ENCODE data around the gene CPA3.

Gene CPA3, protein sequence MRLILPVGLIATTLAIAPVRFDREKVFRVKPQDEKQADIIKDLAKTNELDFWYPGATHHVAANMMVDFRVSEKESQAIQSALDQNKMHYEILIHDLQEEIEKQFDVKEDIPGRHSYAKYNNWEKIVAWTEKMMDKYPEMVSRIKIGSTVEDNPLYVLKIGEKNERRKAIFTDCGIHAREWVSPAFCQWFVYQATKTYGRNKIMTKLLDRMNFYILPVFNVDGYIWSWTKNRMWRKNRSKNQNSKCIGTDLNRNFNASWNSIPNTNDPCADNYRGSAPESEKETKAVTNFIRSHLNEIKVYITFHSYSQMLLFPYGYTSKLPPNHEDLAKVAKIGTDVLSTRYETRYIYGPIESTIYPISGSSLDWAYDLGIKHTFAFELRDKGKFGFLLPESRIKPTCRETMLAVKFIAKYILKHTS

GRCh38 chr3:148865049-148865448 is at the start of gene CPA3:
CPA3 (plus strand) TSS chr3:148865296; CDS start chr3:148865308, 12 bp downstream.
- no peak for TF ChIP-seq CTCF (IDR thresholded peaks at IDR 0.05; ENCODE audit: control insufficient read depth, insufficient read depth, low read depth, low read length, missing control alignments)
- no peak for DNase-seq (ENCODE audit: low read depth)
- no peak within 1 kb of the TSS for H3K4me3 ChIP-seq (ENCODE audit: control insufficient read depth, low read depth, low read length)

- TF ChIP-seq CTCF (IDR thresholded peaks at IDR 0.05; ENCODE audit: control insufficient read depth, insufficient read depth, low read depth, low read length, missing control alignments), result no peak
- H3K4me3 ChIP-seq (ENCODE audit: control insufficient read depth, low read depth, low read length), result no peak overlapping the region
- no peak for DNase-seq (ENCODE audit: low read depth)
Observed at GRCh38 chr3:148815316-148816110, 49.6 kb upstream of the CPA3 start.

DNA sequence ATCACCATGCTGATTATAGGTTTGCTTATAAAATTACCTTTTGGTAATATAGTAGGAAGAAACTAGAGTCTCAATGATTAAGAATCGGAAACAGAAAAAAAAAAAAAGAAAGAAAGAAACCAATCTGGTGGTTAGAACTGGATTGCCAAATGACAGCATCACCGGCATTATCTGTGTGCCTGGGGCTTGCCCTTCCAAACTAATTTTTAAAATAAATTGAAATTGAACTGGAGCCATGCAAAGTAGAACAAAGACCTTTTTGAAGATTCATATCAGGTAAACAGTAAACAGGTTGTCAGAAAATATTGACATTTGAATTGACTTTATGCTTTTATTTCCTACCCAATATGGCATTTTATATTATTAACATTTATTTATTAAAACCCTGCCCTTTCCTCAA is 48.7 kb upstream of the CPA3 start:
- DNase-seq (ENCODE audit: low read depth), result no peak
- H3K4me3 ChIP-seq (ENCODE audit: control insufficient read depth, low read depth, low read length), result no peak overlapping the region
- no peak for TF ChIP-seq CTCF (IDR thresholded peaks at IDR 0.05; ENCODE audit: control insufficient read depth, insufficient read depth, low read depth, low read length, missing control alignments)

GRCh38 chr3:148816981-148817525 is 48.0 kb upstream of the CPA3 start:
- H3K4me3 ChIP-seq (ENCODE audit: control insufficient read depth, low read depth, low read length), result no peak overlapping the region
- DNase-seq (ENCODE audit: low read depth), result no peak
- no peak for TF ChIP-seq CTCF (IDR thresholded peaks at IDR 0.05; ENCODE audit: control insufficient read depth, insufficient read depth, low read depth, low read length, missing control alignments)

GRCh38 chr3:148820361-148821245 is 44.5 kb upstream of the CPA3 start:
- TF ChIP-seq CTCF (IDR thresholded peaks at IDR 0.05; ENCODE audit: control insufficient read depth, insufficient read depth, low read depth, low read length, missing control alignments), result no peak
- H3K4me3 ChIP-seq (ENCODE audit: control insufficient read depth, low read depth, low read length), result no peak overlapping the region
- no peak for DNase-seq (ENCODE audit: low read depth)

GRCh38 chr3:148823026-148823425 is 42.1 kb upstream of the CPA3 start:
- TF ChIP-seq CTCF (IDR thresholded peaks at IDR 0.05; ENCODE audit: control insufficient read depth, insufficient read depth, low read depth, low read length, missing control alignments), result no peak
- DNase-seq (ENCODE audit: low read depth), result no peak
- no peak overlapping the region for H3K4me3 ChIP-seq (ENCODE audit: control insufficient read depth, low read depth, low read length)
